Activated CD8-positive, alpha-beta memory T cell treated with anti-CD3 and anti-CD28 coated beads for 24 hours (primary cell): Measurements from ENCODE around the gene EXOC7.

Experiments
- DNase-seq: peaks from one replicate; pipeline ENCODE4 v3.0.0-alpha.2; 2020

EXOC7 gene

DNA sequence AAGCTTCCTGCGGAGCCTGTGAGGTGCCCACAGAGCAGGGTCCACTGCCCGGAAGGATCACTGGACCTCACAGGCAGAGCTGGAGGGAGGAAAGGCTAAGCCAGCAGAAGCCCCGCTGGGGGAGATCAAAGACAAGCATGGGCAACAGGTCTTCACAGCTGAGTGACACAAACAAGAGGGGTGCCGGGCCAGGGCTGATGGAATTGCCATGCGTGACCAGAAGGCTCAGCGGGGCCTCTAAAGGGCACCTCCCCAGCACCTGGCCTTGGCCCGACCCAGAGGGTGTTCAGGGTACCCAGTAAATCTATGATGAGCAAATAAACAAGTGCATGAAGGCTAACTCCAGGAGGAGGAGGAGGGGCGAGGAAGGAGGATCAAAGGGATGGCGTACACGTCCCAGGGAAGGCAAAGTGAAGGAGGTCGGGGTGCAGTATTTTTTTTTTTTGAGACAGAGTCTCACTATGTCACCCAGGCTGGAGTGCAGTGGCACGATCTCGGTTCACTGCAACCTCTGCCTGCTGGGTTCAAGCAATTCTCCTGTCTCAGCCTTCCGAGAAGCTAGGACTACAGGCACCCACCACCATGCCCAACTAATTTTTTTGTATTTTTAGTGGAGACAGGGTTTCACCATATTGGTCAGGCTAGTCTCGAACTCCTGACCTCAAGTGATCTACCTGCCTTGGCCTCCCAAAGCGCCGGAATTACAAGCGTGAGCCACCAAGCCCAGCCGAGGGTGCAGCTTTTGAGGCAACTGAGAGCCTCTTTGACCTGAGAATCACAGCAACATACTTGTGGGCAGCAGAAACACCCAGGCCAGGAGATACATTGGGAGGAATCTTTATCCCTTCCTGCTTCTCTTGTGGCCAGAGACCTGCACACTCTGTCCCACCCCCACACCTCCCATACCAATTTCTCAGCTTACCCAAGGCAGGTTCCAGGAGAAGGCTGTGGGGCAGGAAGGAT is 16.1 kb upstream of the EXOC7 start:
- DNase-seq = no peak

DNA sequence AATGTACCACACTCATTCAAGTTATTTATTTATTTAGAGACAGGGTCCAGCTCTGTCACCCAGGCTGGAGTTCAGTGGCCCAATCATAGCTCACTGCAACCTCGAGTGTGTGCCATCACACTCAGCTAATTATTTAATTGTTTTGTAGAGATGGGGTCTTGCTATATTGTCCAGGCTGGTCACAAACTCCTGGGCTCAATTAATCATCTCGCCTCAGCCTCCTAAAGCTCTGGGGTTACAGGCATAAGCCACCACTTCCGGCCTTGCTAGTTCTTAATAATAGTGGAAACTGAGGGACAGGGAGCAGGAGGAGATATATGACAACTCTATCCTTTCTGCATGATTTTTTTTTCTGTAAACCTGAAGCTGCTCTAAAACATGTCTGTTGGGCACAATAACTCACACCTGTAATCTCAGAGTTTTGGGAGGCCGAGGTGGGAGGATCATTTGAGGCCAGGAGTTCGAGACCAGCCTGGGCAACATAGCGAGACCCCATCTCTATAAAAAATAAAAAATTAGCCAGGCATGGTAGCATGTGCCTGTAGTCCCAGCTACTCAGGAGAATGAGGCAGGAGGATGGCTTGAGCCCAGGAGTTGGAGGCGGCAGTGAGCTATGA is 11.7 kb upstream of the EXOC7 start:
- no peak for DNase-seq

DNA sequence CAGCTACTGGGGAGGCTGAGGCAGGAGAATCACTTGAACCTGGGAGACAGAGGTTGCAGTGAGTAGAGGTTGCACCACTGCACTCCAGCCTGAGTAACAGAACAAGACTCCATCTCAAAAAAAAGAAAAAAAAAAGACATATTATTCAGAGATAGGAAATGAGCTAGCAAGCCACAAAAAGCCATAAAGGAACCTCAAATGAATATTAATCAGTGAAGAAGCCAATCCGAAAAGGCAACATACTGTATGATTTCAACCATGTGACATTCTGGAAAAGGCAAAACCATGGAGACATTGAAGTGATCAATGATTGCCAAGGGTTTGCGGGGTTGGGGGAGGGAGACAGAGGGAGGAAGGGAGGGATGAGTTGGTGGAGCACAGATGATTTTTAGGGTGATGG is 8.4 kb upstream of the EXOC7 start:
- no peak for DNase-seq

DNA sequence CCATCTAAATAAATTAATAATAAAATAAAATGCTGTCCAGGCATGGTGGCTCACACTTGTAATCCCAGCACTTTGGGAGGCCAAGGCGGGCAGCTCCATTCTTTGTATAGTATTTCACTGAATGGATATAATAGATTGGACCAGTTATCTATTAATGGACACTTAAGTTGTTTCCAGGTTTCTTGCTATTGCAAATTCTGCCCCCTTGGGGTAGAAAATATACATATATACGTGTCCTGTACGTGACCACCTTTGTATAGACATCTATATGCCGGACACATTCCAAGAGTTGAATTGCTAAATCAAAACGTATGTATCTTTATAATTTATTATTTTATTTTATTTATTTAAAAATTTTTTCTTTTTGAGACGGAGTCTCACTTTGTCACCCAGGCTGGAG is 3.9 kb upstream of the EXOC7 start:
- no peak for DNase-seq

DNA sequence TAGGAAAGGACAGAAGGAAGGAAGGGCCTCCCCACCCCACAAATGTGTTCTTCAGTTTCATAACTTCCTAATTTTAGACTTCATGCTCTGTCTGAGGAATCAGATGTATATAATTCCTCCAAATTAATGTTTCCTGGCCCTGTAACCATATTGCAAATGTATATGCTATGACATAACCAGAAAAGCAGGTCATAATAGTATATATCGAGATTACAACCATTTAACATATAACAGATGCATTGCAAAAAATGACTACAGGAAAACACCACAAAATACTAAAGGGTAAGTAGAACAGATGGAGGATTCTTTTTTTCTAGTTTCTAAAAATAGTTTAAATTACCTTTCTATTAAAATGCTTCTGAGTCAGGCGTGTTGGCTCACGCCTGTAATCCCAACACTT is 3.1 kb upstream of the EXOC7 start:
- DNase-seq = no peak

DNA sequence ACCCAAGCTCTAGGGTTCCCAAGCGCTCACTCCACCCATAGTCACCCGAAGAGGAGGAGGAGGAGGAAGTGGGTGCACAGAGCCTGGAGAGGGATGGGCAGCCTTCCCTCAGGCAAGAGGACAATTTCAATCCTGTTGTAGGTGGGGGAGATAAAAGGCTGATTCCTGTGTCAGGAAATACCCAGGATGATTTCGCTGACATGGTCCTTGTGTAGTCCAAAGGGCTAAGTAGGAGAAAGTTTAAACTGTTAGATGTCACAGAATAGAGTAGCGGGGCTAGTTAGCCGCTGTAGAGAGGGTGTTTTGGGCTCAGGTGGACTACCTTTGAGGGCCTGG is 1.3 kb upstream of the EXOC7 start:
- no peak for DNase-seq

DNA sequence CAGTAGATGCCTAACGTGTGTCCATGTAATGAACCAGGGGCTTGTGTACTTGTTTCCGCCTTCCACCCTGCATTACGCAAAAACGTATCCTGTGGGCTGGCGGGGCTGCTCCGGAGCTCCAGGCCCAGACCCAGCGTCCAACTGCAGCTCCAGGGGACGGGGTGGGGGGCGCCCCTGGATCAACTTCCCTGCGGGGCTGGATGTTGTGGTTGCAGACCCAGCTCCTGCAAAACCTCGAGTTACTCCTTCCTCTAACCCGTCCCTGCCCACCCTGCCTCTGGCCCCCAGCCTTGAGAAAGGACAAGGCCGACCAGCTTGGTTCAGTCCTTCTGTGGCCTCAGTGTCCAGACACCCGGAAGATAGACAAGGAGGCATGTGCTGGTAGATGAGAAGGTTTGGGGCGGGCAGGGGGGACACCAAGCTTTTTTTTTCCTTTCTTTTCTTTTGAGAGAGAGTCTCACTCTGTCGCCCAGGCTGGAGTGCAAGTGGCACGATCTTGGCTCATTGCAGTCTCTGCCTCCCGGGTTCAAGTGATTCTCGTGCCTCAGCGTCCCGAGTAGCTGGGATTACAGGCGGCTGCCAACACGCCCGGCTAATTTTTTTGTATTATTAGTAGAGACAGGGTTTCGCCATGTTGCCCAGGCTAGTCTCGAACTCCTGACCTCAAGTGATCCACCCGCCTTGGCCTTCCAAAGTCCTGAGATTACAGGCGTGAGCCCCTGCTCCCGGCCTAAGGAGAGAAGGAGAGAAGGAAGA is 731 bp upstream of the EXOC7 start:
- no peak for DNase-seq

DNA sequence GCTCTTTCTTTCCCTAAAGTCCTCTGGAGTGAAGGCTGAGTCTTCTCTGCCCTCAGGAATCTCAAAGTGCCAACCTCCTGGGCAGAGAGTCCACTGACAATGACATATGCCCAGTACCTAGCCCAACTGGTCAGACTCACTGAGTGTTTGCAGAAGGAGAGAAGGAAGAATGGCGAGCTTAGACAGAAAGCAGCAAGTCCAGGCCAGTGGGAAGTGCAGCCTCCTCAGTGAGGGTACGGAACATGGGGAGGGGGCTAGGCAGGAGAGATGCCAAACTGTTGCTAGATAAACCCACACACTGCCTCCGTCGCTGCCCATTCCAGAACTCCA is 678 bp downstream of the EXOC7 start:
- no peak for DNase-seq

DNA sequence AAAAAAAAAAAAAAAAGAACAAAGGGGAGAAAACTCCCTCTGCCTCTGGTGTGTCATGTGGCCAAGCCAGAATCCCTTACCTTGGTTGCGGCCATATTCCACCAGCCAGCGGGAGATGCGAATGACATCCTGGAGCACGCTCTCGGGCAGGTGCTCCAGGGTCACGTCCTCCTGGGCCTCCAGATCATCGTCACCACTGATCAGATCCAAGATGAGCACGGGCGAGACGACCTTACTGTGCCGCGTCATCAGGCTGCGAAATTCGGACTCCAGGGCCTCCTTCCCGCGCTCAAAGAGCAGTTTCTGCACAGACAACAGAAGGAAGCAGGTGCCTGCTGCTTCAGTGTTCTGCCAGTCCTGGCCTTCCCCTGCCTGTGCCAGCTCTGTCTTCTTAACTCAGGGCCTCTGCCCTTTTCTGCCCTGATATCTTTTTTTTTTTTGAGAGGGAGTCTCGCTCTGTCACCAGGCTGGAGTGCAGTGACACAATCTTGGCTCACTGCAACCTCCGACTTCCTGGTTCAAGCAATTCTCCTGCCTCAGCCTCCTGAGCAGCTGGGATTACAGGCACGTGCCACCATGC is 5.8 kb downstream of the EXOC7 start:
- no peak for DNase-seq

DNA sequence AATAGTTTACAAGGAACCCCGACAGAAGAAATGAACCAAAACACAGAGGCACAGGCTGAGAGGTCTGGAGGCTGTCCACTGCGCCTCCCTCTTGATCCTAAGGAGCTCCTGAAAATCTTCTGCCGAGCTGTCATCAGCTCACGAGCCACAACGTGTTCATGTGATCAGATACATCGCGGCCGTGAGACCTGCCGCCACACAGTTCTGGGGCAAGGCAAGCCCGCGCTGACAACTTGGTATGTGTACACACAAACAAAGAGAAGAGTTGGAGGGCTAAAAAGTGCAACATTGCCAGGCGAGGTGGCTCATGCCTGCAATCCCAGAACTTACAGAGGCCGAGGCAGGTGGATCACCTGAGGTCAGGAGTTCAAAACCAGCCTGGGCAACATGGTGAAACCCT is 7.6 kb downstream of the EXOC7 start:
- no peak for DNase-seq

DNA sequence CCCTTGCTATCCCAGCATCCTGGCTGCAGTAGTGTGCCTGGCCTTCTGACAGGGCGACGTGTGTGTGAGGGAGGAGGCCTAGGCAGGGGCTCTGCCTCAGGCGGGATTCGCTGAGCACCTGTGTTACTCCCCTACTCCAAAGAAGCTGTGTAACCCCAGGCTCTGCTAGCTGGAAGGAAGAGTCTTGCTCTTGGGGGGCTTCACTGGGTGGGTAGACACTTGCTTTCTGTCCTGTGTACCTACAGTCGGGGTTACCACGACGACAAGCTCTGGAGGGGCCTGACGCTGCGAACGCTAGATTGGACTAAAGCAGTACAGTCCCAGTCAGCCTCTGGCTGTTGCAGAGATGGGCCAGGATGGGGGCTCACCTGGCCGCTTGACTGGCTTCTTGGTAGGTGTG is 9.5 kb downstream of the EXOC7 start:
- DNase-seq = no peak

DNA sequence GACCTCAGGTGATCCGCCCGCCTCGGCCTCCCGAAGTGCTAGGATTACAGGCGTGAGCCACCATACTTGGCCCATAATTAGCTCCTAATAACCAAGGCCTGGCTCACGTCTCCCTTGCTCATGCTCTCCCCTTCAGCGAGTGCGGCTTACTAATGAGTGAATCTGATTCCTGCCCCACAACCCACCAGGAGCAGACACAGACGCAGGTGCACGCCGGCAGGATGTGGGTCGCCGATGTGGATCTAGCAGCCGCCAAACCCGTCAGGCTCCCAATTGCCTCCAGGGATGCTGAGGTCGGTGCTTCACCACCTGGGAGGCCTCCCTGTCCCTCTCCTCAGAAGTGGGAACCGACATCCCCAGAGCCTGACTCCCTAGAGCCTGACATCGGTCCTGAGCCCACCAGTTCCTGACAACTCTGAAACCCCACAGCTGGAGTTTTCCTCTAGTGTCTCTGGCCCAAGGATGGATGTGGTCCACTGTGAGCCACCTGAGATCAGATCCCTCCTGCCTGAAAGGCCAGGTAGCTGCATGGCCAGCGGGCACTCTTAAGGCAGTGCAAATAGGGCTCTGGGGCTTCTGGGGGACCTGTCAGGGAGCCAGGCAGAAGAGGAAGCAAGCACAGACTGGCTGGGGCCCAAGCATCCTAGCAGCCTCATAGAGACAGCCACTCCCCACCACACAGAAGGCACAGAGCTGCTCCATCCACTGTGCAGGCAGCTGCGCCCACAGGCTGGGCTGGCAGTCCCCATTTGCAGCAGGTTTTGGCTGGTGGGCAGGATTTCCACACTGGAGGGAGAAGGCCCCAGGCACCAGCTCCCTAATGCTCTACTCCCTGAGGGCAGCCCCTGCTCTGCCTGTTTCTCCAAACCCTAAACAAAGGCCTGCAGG is 10.8 kb downstream of the EXOC7 start:
- DNase-seq = no peak

DNA sequence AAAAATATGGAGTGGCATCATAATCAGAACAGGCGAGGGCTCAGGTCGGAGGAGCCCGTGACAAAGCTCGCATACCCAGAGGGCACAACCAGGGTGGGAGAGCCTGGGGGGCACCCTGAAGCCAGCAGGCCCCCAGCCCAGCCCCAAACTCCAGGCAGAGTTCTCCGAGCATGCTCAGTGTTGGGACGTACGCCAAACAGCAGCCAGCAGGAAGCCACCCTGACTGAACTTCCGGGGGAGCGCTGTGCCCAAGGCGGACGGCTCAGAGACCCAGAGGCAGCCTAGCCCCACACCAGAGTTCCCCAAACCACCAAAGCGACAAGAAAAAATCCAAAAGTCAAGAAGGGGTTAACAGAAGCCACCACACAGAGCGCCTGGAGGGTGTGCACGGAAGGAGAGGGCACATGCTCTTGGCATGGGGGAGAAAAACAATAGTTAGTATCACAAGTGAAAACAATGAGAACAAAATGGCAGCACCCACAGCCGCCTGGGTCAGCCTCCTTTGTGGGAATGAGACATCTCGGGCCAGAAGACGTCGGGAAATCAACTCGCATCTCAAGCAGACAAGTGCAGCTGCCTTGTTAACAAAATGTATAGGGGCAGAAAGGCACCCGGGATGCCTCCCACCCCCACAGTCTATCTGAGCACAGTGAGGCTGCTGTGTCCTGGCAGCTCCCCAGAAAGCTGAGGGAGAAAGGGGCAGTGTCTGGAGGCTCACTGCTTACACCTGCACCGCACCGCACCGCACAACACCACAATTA is 11.9 kb downstream of the EXOC7 start:
- DNase-seq = no peak

DNA sequence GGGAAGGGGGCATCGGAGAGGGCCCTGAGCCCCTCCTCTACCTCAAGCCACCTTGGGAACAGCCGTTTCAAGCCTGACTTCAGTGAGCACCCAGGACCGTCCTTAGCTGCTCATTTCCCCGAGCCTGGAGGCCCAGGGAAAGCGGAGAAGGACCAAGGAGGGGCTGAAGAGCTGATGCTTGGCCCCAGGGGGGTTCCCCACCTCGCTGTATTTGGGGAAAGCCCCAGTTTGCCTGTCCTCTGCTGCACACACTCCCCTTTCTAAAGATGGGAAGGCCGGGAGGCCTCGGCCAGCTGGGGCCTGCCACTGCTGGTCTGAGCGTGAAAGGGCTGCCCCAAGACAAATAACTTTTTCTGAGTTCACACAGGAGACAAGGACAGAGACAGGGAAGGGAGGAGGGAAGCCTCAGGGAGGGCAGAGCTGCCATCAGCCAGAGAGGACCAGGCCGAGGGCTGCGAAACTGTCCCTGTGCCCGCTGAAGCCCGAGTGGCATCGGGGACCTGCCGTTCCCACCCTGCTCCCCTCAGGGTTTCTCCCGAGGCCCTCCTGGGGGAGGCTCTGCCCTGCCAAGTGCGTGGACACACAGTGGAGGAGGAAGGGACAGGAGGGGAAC is 13.0 kb downstream of the EXOC7 start:
- DNase-seq = no peak

DNA sequence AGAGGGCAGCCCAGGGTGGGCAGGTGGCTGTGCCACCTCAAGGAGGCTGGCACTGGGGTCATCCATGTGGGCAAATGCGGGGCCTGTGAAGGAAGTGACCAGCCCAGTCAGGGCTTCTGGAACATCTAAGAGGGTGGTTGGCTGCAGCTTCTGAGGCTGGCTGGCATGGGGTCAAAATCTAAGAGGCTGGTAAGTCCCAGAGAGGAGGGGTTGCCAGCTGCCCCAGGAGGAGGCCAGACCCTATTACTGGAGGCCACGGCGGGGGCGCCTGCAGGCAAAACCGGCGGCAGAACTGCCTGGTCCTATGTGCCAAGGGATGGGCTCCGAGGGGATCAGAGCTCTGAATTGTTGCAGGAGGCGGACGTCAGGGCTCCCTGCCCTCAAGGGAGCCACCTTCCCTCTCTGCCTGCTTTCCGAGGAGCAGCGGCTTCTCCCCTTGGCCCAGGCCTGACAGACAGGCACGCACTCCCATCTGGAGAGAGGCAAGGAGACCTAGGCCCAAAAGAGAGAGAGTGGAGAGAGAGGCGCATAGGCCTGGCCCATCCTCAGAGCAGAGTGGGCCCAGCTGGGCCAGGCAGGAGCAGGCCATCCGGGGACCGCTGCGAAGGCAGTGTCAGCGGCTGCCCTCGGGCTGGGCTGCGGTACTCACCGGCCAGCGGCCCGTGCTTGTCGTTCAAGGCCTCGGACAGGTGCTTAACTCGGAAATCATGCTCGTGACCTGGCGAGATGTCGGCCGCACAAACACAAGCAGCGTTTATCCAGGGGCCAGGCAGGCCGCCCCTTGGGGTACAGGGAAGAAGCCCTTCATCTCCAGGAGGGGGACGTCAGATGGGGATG is 13.7 kb downstream of the EXOC7 start:
- no peak for DNase-seq

DNA sequence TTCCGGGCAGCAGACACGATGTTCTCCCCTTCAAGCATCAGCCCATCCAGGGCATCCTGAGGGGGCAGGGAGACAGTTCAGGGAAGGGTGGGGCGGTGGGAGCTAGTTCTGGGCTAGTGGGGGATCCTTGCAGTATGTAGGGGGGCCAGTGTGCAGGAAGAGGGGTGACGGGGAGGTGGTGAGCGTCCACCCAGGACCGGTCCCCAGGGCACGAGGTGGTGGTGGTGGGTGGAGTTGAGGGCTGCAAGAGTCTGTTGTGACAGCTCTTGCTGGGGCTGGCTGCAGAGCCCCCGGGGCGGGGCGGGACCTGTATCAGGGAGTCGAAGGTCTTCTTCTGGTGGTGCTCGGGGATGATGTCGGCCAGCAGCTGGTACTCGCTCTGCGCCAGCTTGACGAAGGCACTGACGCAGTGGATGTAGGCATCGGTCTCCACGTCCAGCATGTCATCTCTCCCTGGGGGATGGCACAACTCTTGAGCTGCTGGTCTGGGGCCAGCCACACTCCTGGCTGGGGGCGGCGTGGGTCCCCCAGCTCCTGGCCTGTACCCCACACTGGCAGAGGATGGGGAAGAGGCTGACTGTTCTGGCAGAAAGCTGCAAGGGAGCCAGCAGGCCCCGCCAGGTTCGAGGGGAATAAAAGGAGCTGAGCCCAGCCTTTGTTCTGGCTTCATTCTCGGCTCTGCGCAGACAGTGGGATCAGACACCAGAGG is 14.6 kb downstream of the EXOC7 start:
- no peak for DNase-seq

DNA sequence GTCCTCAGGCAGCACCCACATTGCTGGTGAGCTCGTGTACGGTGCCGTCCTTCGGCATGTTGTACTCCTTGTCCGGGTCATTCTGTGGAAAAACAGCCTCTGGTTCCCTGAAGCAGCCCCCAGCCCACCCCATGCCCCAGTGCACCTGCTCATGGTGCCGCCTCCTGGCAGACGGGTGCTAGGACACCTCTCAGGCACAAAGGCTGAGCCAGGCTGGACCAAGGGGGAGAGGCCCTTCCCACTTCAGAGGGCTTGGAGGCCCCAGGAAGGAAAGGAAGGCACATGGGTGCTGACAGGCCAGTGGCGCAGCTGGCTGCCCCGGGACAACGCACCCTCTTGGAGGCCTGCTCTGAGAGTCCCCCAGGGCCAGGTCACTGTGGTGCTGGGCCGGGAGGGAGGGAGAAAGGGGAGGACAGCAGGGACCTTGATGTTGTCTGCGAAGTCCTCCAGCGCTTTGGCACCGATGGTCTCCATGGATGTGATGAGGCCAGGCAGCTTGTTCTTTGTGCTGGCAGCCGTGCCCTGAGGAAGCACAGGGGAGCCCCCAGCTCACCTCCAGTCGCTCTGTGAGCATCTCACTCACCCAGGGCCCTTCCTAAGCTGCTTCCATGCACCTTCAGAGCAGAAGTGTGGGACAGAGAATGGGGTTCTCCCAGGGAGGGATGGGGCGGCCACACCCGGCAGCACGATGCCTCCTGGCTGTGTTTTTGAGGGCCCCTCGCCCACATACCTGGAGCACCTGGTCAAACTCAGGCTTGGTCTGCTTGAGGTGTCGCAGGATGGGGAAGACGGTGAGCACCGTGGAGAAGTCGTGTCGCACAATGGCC is 15.3 kb downstream of the EXOC7 start:
- no peak for DNase-seq

DNA sequence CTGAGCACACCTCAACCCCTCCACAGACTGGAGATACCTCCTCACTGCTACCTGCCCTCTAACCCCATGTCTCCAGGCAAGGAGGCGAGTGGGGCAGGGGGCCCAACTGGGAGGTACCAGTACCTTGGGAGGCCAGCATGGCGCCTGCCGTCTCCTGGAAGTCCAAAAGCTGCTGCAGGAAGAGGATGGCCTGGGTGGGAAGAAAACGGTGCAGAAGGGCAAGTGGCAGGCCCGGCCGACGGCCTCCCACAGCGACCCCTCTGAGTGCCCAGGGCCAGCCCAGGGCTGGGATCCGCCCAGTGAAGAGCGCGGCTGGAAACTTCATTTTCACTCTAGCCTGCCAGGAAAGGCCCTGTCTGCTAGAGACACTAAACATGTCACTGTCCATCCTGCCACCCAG is 16.1 kb downstream of the EXOC7 start:
- DNase-seq = no peak

DNA sequence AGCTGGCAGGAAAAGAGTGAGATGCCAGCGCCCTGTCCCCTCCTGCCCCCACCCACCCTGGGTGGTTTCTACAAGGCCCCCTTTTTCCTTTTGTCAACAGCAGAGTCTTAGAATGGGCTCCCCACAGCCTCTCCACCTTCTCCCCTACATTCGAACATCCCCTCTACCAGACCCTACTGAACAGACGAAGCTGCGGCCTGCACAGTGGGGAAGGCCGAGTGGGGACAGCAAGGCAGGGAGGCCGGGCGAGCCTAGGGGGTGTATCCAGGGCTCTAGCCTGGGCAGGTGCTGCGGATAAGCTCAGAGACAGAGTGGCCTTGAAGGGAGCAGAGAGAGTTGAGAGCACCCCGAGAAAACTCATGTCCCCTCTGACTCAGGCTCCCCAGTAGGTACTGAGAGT is 17.2 kb downstream of the EXOC7 start:
- no peak for DNase-seq
